GM18517 (cell line): ENCODE results near the gene ERCC4.
"Not testable (repeated sequence)": the region's sequence is repeated elsewhere in the genome, so short reads cannot be mapped to it uniquely, and the experiment has no call there.

Experiments used
- ATAC-seq: cut with Tn5 transposase; IDR thresholded peaks from one replicate; pipeline ENCODE4 v1.9.1; 2021; ENCODE audit warnings: mild to moderate bottlenecking, moderate library complexity; ENCODE audit not compliant: unreplicated experiment

ERCC4 gene

GRCh38 chr16:13919683-13920509 is at the start of gene ERCC4:
ERCC4 (plus strand) TSS chr16:13920154; CDS start chr16:13920166, 12 bp downstream.
- ATAC-seq, result peak; percentile 96

DNA sequence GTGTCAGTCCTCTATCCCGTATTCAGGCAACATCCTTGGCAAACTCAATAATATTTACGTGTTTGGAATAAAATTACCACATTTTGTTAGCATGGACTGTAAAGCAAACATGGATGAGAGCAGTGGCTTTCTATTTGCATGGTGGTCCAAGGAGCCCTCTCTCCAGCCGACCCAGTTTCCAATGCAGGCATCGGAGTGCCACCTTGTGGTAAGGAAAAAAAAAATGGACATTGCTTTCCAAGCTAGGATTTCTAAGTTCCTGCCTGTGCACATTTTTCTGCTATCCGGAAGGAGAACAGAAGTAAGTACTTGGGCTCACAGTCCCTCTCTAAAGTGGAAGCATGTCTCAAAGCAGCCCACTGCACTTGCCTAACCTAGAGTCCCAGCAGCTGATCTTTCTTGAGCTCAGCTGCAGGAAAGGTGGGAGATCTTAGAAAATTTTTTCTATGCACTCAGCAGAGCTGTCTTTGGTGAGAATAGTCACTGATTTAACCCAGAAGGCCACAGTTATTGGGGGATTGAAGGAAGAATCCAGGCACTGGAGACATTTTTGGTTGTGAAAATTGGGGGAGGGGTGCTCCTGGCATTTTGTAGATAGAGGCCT is 46.0 kb upstream of the ERCC4 start:
- ATAC-seq, result no peak

DNA sequence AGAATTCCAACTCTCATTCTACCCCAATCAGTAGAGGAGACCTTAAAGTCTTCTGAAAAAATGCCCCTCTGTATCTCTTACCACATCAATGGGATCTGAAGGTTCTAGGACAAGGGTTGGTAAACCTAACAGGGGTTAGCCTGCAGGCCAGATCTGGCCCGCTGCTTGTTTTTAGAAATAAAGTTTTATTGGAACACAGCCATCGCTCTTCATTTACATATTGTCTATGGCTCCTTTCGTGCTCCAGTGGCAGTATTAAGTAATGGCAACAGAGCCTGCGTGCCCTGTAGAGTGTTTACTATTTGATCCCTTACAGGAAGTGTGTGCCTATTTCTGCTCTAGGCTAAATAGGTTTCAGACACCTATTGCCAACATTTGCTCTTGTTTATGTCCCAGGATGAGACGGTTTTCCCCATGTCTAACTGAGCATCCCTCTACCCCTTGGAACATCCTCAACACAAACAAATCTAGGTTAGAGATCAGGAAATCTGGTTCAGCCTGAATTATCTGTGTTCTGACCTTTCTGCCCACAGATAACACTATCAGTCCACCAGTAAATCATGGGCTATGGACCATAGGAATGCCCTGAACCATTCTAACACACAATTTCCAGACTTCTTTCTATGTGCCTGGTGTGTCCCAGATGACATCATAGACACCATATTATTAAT is 44.2 kb upstream of the ERCC4 start:
- ATAC-seq, result no peak

- no peak for ATAC-seq
These were observed 36.7 kb upstream of the ERCC4 start for GRCh38 chr16:13883276-13883675.

GRCh38 chr16:13883881-13884280 is 36.1 kb upstream of the ERCC4 start:
- ATAC-seq, result no peak

DNA sequence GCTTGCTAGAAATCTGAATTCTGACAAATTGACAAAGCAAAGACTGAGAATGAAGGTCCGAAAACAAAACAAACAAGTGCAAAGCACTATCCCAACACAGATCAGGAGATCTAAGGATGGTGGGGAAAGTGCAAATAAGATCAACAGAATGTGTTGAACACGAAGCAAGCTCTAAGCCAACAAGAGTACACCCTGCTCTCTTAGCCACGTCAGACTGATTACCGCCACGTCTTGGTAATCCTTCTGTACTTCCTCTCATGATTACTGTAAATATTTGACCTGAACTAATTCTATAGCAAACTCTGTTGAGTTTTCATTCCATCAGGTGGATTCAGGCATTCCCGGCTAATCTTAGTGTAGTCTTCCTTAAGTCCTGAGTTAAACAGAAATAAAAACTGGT is 34.3 kb upstream of the ERCC4 start:
- no peak for ATAC-seq

DNA sequence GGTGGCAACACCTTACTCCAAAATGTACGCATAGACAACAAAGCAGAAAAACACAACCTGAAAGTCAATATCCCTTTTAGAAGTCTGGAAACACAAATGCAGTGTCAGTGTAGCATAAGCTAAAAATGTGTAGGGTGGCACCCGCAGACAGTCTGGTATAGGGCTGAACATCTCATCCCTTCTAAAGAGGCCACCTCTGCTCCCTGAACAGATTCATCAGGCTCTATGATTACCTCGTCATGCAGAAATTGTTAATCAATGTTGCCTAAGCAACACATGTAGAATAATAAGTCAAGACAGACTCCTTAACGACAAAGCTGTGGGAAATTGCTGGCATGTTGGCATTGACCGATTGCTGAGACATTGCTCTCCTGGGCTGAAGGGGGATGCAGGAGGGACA is 33.3 kb upstream of the ERCC4 start:
- ATAC-seq, result no peak

GRCh38 chr16:13889323-13889722 is 30.6 kb upstream of the ERCC4 start:
- not testable (repeated sequence) for ATAC-seq

- ATAC-seq, result no peak
These were observed 27.7 kb upstream of the ERCC4 start for GRCh38 chr16:13892301-13892700.

GRCh38 chr16:13895516-13895915 is 24.4 kb upstream of the ERCC4 start:
- no peak for ATAC-seq

DNA sequence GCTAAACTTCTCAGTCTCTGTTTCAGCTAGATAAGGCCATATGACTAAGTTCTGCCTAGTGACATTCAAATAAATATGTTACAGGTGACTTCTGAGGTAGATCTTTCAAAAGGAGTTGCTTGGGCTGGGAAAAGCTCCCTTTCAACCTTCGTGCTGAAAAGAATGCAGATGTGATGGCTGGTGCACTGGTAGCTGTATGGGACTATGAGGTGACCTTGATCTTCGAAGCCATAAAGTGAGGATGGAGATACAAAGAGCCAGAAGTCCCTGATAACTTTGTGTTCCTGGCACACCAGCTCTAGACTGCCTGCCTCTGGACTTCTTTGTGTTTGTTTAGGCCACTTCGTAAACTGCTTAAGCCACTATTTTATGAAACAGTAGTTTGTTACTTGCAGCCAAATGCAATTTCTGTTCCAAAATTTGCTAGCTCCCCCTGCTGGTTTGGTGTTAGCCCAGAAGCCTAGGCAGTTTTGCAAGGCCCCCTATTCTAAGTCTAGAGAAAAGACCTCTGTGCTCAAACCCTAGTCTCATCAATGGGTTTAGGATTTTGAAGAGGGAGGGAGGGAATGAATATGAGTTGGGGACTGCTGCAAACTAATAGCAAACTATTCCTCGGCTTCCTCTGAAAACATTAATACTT is 23.3 kb upstream of the ERCC4 start:
- ATAC-seq, result no peak

GRCh38 chr16:13897806-13898205 is 22.1 kb upstream of the ERCC4 start:
- no peak for ATAC-seq

DNA sequence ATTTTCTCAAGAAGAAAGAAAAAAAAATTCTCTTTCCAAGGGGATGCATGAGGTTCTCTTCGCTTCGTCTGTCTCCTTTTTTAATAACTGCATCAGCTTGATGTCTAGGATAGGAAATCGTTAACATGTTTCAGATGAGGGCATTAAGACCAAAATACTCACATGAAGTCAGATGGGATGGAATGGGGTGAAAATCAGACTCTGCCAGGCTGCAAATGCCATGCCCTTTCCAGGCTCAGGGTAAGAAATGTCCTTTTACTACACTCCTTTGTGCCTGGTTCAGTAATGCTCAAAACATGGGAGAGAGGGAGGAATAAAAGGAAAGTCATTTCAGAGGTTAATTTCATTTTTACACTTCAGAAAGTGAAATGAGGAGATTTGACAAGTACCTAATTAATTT is 21.7 kb upstream of the ERCC4 start:
- no peak for ATAC-seq

GRCh38 chr16:13902052-13902451 is 17.9 kb upstream of the ERCC4 start:
- no peak for ATAC-seq

GRCh38 chr16:13902677-13903076 is 17.3 kb upstream of the ERCC4 start:
- ATAC-seq, result no peak

- ATAC-seq, result no peak
These were observed 15.7 kb upstream of the ERCC4 start for GRCh38 chr16:13904179-13904691.

GRCh38 chr16:13904822-13905221 is 15.1 kb upstream of the ERCC4 start:
- not testable (repeated sequence) for ATAC-seq

GRCh38 chr16:13906168-13907089 is 13.5 kb upstream of the ERCC4 start:
- ATAC-seq, result no peak

- no peak for ATAC-seq
These were observed 12.5 kb upstream of the ERCC4 start for GRCh38 chr16:13907431-13907830.

- no peak for ATAC-seq
These were observed 10.9 kb upstream of the ERCC4 start for GRCh38 chr16:13909069-13909468.
